ENCODE measurements around the gene CELF1. TPM values are rescaled to one million over a fixed set of nuclear protein-coding genes. Genes with fewer than 3 reads are reported as not detected.
A peak's percentile ranks its signal among the peaks of the same experiment; 100 is the strongest.

Gene CELF1
- polyA plus RNA-seq, 1 donor (not counting 4 experiments of a cell fraction or from before 2014, with no cell fraction given), result 110 TPM

DNA sequence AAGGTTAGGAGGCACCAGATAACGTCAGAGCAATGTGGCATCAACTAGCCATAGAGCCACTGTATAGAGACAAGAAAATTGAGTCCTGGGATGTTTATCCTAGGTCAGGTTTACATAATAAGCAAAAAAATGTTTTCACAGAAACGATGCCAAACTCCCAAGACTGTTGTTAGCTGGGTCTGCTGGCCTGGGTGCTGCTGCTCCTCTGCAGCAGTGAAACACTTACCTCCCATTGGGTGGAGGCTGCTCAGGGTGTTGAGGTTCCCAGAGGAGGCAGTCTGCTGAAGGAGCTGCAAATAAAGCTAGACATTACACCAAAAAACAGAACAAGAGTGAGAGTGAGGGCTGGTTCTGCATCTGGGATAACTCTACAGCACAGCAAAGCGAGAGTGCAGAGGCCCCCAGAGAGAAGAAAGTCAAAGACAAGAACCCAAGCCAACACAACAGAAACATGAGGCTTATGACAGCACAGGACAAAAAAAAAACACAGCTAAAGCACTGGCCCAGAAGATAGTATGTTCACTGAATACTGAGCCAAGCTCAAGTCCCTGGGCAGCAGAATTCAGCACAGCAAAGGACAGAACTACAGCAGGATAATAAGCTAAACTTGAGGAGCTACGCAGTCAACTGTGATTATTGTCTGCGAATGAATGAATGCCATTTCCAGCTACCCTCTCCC lies 74.1 kb downstream of the CELF1 start:
- Histone ChIP-seq H3K4me1 (ENCODE audit: control insufficient read depth, extremely low read depth, insufficient read depth, low read length) (peaks cover 25% of the 10 kb centered on the region), H3K4me2 (ENCODE audit: control insufficient read depth, extremely low read depth, insufficient read depth, low read depth, low read length) (no peak overlapping the region), H2AFZ (ENCODE audit: control insufficient read depth, low read length) (no peak overlapping the region), H3K79me2 (ENCODE audit: control insufficient read depth, insufficient read depth, low read length) (peaks cover 23% of the 10 kb centered on the region), H3K4me3 (ENCODE audit: control insufficient read depth in 2 of 3, extremely low read depth in 1 of 3, insufficient read depth in 2 of 3, low read depth in 1 of 3, low read length in 3 of 3) (no peak overlapping the region), H3K9ac (ENCODE audit: control insufficient read depth, extremely low read depth, insufficient read depth, low read length) (no peak overlapping the region), H3K36me3 (ENCODE audit: control insufficient read depth in 2 of 2, extremely low read depth in 1 of 2, insufficient read depth in 2 of 2, low read length in 2 of 2) (peaks cover 43 to 46% of the 10 kb centered on the region in 2 experiments), H3K27ac (ENCODE audit: control insufficient read depth, insufficient read depth, low read length) (no peak overlapping the region), H3K9me1 (ENCODE audit: control insufficient read depth, extremely low read depth, insufficient read depth, low read length) (peaks cover 2% of the 10 kb centered on the region), H3K27me3 (ENCODE audit: control insufficient read depth, extremely low read depth, insufficient read depth, low read length) (no peaks in the 10 kb centered on the region), H4K20me1 (ENCODE audit: control insufficient read depth, extremely low read depth, insufficient read depth, low read length) (peaks cover 9% of the 10 kb centered on the region), H3K9me3 (ENCODE audit: control insufficient read depth, low read depth, low read length) (no peaks in the 10 kb centered on the region)
- no peak for TF ChIP-seq EZH2 (IDR thresholded peaks at IDR 0.05; ENCODE audit: low read length)
- TF ChIP-seq, protein P1, sequence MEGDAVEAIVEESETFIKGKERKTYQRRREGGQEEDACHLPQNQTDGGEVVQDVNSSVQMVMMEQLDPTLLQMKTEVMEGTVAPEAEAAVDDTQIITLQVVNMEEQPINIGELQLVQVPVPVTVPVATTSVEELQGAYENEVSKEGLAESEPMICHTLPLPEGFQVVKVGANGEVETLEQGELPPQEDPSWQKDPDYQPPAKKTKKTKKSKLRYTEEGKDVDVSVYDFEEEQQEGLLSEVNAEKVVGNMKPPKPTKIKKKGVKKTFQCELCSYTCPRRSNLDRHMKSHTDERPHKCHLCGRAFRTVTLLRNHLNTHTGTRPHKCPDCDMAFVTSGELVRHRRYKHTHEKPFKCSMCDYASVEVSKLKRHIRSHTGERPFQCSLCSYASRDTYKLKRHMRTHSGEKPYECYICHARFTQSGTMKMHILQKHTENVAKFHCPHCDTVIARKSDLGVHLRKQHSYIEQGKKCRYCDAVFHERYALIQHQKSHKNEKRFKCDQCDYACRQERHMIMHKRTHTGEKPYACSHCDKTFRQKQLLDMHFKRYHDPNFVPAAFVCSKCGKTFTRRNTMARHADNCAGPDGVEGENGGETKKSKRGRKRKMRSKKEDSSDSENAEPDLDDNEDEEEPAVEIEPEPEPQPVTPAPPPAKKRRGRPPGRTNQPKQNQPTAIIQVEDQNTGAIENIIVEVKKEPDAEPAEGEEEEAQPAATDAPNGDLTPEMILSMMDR (optimal IDR thresholded peaks at IDR 0.05 in 1 of 3, IDR thresholded peaks at IDR 0.05 in 1 of 3, conservative IDR thresholded peaks at IDR 0.05 in 1 of 3; ENCODE audit: extremely low read depth in 1 of 3, insufficient read depth in 2 of 3, low read length in 3 of 3), result no peak
- dilution Hi-C loops (cut with MboI; ENCODE audit: extremely low pct_ligation_motif_present, low sequenced_read_pairs), result no loop called here
- DNase-seq (ENCODE audit: low read depth, low spot score) (no peak), FAIRE-seq (no peak)

DNA sequence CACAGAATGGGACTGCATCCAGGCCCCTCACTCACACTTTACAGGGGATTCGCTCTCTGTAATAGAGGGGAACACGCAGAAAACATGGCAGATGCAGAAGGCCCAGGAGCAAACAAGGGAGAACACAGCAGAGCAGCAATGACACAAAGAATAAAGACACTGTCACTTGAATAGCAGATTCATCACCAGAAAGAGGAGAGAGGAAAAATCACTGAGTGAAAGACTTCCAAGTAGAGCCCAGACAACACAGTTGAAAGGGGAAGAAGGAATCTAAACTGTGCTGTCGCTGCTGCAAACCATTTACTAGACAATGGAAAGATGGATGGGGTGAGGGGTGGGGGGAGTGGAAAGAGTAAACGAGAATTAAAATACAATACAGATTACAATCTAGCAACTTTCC lies 75.2 kb downstream of the CELF1 start:
- Histone ChIP-seq H2AFZ (ENCODE audit: control insufficient read depth, low read length) (no peak overlapping the region), H3K36me3 (ENCODE audit: control insufficient read depth in 2 of 2, extremely low read depth in 1 of 2, insufficient read depth in 2 of 2, low read length in 2 of 2) (peaks cover 42 to 49% of the 10 kb centered on the region in 2 experiments), H3K79me2 (ENCODE audit: control insufficient read depth, insufficient read depth, low read length) (peaks cover 21% of the 10 kb centered on the region), H3K9ac (ENCODE audit: control insufficient read depth, extremely low read depth, insufficient read depth, low read length) (peak overlapping the region; percentile 17), H3K4me3 (ENCODE audit: control insufficient read depth in 2 of 3, extremely low read depth in 1 of 3, insufficient read depth in 2 of 3, low read depth in 1 of 3, low read length in 3 of 3) (no peak overlapping the region), H3K4me1 (ENCODE audit: control insufficient read depth, extremely low read depth, insufficient read depth, low read length) (peaks cover 25% of the 10 kb centered on the region), H3K9me1 (ENCODE audit: control insufficient read depth, extremely low read depth, insufficient read depth, low read length) (no peaks in the 10 kb centered on the region), H4K20me1 (ENCODE audit: control insufficient read depth, extremely low read depth, insufficient read depth, low read length) (peaks cover 9% of the 10 kb centered on the region), H3K27ac (ENCODE audit: control insufficient read depth, insufficient read depth, low read length) (peak overlapping the region; percentile 67), H3K4me2 (ENCODE audit: control insufficient read depth, extremely low read depth, insufficient read depth, low read depth, low read length) (peak overlapping the region; percentile 45), H3K27me3 (ENCODE audit: control insufficient read depth, extremely low read depth, insufficient read depth, low read length) (no peaks in the 10 kb centered on the region), H3K9me3 (ENCODE audit: control insufficient read depth, low read depth, low read length) (no peaks in the 10 kb centered on the region)
- TF ChIP-seq, protein P1 (optimal IDR thresholded peaks at IDR 0.05 in 1 of 3, IDR thresholded peaks at IDR 0.05 in 1 of 3, conservative IDR thresholded peaks at IDR 0.05 in 1 of 3; ENCODE audit: extremely low read depth in 1 of 3, insufficient read depth in 2 of 3, low read length in 3 of 3), result no peak
- TF ChIP-seq EZH2 (IDR thresholded peaks at IDR 0.05; ENCODE audit: low read length), result no peak
- dilution Hi-C loops (cut with MboI; ENCODE audit: extremely low pct_ligation_motif_present, low sequenced_read_pairs), result no loop called here
- FAIRE-seq (no peak), DNase-seq (ENCODE audit: low read depth, low spot score) (no peak)

Data from keratinocyte (primary cell).